ENCODE data around the gene PPM1M. TPM values are rescaled to one million over a fixed set of nuclear protein-coding genes. Genes with fewer than 3 reads are reported as not detected.

Gene PPM1M
- total RNA-seq, 2 donors from 2014 or later = 22.4 to 33.2 TPM

DNA sequence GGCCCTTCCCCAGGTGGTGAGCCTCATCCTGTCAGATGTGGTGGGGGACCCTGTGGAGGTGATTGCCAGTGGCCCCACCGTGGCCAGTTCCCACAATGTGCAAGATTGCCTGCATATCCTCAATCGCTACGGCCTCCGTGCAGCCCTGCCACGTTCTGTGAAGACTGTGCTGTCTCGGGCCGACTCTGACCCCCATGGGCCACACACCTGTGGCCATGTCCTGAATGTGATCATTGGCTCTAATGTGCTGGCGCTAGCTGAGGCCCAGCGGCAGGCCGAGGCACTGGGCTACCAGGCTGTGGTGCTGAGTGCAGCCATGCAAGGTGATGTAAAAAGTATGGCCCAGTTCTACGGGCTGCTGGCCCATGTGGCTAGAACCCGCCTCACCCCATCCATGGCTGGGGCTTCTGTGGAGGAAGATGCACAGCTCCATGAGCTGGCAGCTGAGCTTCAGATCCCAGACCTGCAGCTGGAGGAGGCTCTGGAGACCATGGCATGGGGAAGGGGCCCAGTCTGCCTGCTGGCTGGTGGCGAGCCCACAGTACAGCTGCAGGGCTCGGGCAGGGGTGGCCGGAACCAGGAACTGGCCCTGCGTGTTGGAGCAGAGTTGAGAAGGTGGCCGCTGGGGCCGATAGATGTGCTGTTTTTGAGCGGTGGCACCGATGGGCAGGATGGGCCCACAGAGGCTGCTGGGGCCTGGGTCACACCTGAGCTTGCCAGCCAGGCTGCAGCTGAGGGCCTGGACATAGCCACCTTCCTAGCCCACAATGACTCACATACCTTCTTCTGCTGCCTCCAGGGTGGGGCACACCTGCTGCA is 46.9 kb downstream of the PPM1M start:
- H3K27me3 ChIP-seq (replicated peaks; ENCODE audit: insufficient read depth) = no peaks in the 10 kb centered on the region
- no peak for DNase-seq (ENCODE audit: low spot score)
- H3K9me3 ChIP-seq = no peaks in the 10 kb centered on the region
- no peaks in the 10 kb centered on the region for H3K4me1 ChIP-seq (replicated peaks)
- H3K36me3 ChIP-seq = no peaks in the 10 kb centered on the region
- intact Hi-C loops (cut with DNase I) = no loop called here
- 90% methylated on average over 20 of the region's 20 CpGs for WGBS
- H3K4me3 ChIP-seq = no peak overlapping the region
- no peak overlapping the region for H3K27ac ChIP-seq
- TF ChIP-seq POLR2A (IDR thresholded peaks at IDR 0.05) = no peak
- TF ChIP-seq CTCF (IDR thresholded peaks at IDR 0.05) = no peak
- no peak for TF ChIP-seq POLR2AphosphoS5 (IDR thresholded peaks at IDR 0.05)

DNA sequence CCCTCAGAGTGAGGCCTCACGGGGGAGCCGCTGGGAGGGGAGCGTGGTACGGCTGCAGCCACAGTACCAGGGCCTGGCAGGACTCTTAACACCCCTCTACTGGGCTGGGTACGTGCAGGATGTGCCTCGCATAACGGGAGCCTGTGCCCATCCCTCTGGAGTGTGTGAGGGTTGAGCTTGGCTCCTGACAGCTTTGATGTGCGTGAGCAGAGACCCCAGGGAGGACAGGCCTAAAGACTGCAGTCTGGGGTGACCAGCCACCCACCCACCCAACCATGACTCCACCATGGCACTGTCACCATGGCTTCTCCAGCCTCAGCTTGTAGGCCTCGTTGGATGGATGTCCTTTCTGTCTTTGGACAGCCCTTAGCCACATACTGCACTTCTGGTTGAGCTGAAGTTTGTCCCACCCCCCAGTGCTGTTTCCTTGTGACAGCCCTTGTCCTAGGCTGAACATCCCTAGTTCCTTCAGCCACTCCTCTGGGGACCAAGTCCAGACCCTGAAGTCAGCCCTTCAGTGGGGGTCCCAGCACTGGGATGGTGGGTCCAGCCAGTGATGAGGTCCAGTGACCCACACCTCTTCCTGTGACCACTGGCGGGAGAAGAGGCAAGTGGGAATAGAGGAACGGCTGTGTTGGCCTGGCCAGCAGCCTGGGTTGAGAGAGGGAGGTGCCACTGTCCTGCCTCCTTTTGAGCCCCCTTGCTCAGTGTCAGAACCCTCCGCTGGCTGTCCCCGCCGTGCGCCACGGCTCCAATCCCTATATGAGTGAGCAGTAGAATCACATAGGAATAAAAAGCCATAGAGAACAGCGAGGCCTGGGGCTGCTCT is 48.1 kb downstream of the PPM1M start:
- no peaks in the 10 kb centered on the region for H3K9me3 ChIP-seq
- no peak overlapping the region for H3K27ac ChIP-seq
- no peaks in the 10 kb centered on the region for H3K27me3 ChIP-seq (replicated peaks; ENCODE audit: insufficient read depth)
- intact Hi-C loops (cut with DNase I) = no loop called here
- no peak for TF ChIP-seq CTCF (IDR thresholded peaks at IDR 0.05)
- no peak for TF ChIP-seq POLR2AphosphoS5 (IDR thresholded peaks at IDR 0.05)
- TF ChIP-seq POLR2A (IDR thresholded peaks at IDR 0.05) = no peak
- no peak overlapping the region for H3K4me3 ChIP-seq
- WGBS = 89% methylated on average over 17 of the region's 17 CpGs
- no peak for DNase-seq (ENCODE audit: low spot score)
- no peaks in the 10 kb centered on the region for H3K4me1 ChIP-seq (replicated peaks)
- H3K36me3 ChIP-seq = no peaks in the 10 kb centered on the region

GRCh38 chr3:52294320-52295150 is 49.0 kb downstream of the PPM1M start:
- 84% methylated on average over 11 of the region's 11 CpGs for WGBS
- no peaks in the 10 kb centered on the region for H3K36me3 ChIP-seq
- DNase-seq (ENCODE audit: low spot score) = no peak
- intact Hi-C loops (cut with DNase I) = no loop called here
- H3K4me1 ChIP-seq (replicated peaks) = no peaks in the 10 kb centered on the region
- no peak overlapping the region for H3K4me3 ChIP-seq
- TF ChIP-seq POLR2A (IDR thresholded peaks at IDR 0.05) = no peak
- TF ChIP-seq CTCF (IDR thresholded peaks at IDR 0.05) = no peak
- no peak for TF ChIP-seq POLR2AphosphoS5 (IDR thresholded peaks at IDR 0.05)
- no peaks in the 10 kb centered on the region for H3K27me3 ChIP-seq (replicated peaks; ENCODE audit: insufficient read depth)
- H3K9me3 ChIP-seq = no peaks in the 10 kb centered on the region
- no peak overlapping the region for H3K27ac ChIP-seq

- TF ChIP-seq CTCF (IDR thresholded peaks at IDR 0.05) (no peak), POLR2A (IDR thresholded peaks at IDR 0.05) (no peak), POLR2AphosphoS5 (IDR thresholded peaks at IDR 0.05) (no peak)
- intact Hi-C loops (cut with DNase I) = no loop called here
- Histone ChIP-seq H3K27me3 (replicated peaks; ENCODE audit: insufficient read depth) (no peaks in the 10 kb centered on the region), H3K4me1 (replicated peaks) (no peaks in the 10 kb centered on the region), H3K27ac (no peak overlapping the region), H3K9me3 (no peaks in the 10 kb centered on the region), H3K4me3 (no peak overlapping the region), H3K36me3 (no peaks in the 10 kb centered on the region)
- DNase-seq (ENCODE audit: low spot score) = no peak
- 87% methylated on average over 5 of the region's 5 CpGs for WGBS
Observed at GRCh38 chr3:52295671-52296208, 50.2 kb downstream of the PPM1M start.

Data from prostate gland (tissue), 2 donors.